ENCODE measurements around the gene GARIN5B.

Gene GARIN5B

GRCh38 chr19:55373993-55374757, 11.1 kb upstream of the GARIN5B start:
- no peaks in the 10 kb centered on the region for H3K79me2 ChIP-seq (ENCODE audit: insufficient read depth, low read length)
- H3K4me3 ChIP-seq (ENCODE audit: low read depth, low read length, poor library complexity, severe bottlenecking) = no peak overlapping the region
- H3K27me3 ChIP-seq (ENCODE audit: insufficient read depth, low read length) = peaks cover 18% of the 10 kb centered on the region; the same call in 1 of the 2 replicates
- H3F3A ChIP-seq (ENCODE audit: insufficient read depth, low read length) = no peaks in the 10 kb centered on the region
- no peaks in the 10 kb centered on the region for H4K20me1 ChIP-seq (ENCODE audit: insufficient read depth, low read length)
- no peak overlapping the region for H3K27ac ChIP-seq (ENCODE audit: low read depth, low read length, poor library complexity, severe bottlenecking)
- H3K9me3 ChIP-seq (ENCODE audit: low read length) = no peaks in the 10 kb centered on the region
- no peak overlapping the region for H2AFZ ChIP-seq (ENCODE audit: low read length)
- H3K36me3 ChIP-seq (ENCODE audit: insufficient read depth, low read length) = no peaks in the 10 kb centered on the region
- no peak for TF ChIP-seq EZH2 (IDR thresholded peaks at IDR 0.05; ENCODE audit: borderline replicate concordance, low read length)
- no peak for TF ChIP-seq CTCF (IDR thresholded peaks at IDR 0.05; ENCODE audit: low read length)
- H3K9me2 ChIP-seq (ENCODE audit: low read depth, low read length) = no peaks in the 10 kb centered on the region
- no peak overlapping the region for H3K9ac ChIP-seq (ENCODE audit: low read length)
- H3K4me1 ChIP-seq (ENCODE audit: insufficient read depth, low read length, severe bottlenecking) = peaks cover 4% of the 10 kb centered on the region
- no peak overlapping the region for H3K4me2 ChIP-seq (ENCODE audit: low read length)

- Histone ChIP-seq H3K4me3 (ENCODE audit: low read depth, low read length, poor library complexity, severe bottlenecking) (no peak overlapping the region), H3K27me3 (ENCODE audit: insufficient read depth, low read length) (peaks cover 18% of the 10 kb centered on the region; the same call in 1 of the 2 replicates), H3K36me3 (ENCODE audit: insufficient read depth, low read length) (no peaks in the 10 kb centered on the region), H3K27ac (ENCODE audit: low read depth, low read length, poor library complexity, severe bottlenecking) (no peak overlapping the region), H3F3A (ENCODE audit: insufficient read depth, low read length) (no peaks in the 10 kb centered on the region), H3K79me2 (ENCODE audit: insufficient read depth, low read length) (no peaks in the 10 kb centered on the region), H3K4me1 (ENCODE audit: insufficient read depth, low read length, severe bottlenecking) (peaks cover 4% of the 10 kb centered on the region), H3K9ac (ENCODE audit: low read length) (no peak overlapping the region), H3K9me3 (ENCODE audit: low read length) (no peaks in the 10 kb centered on the region), H3K9me2 (ENCODE audit: low read depth, low read length) (no peaks in the 10 kb centered on the region), H4K20me1 (ENCODE audit: insufficient read depth, low read length) (no peaks in the 10 kb centered on the region), H3K4me2 (ENCODE audit: low read length) (no peak overlapping the region), H2AFZ (ENCODE audit: low read length) (no peak overlapping the region)
- TF ChIP-seq EZH2 (IDR thresholded peaks at IDR 0.05; ENCODE audit: borderline replicate concordance, low read length) (no peak), CTCF (IDR thresholded peaks at IDR 0.05; ENCODE audit: low read length) (no peak)
Observed at GRCh38 chr19:55373306-55373992, 10.4 kb upstream of the GARIN5B start.

GRCh38 chr19:55372316-55373081, 9.4 kb upstream of the GARIN5B start:
- no peak overlapping the region for H2AFZ ChIP-seq (ENCODE audit: low read length)
- H3K27ac ChIP-seq (ENCODE audit: low read depth, low read length, poor library complexity, severe bottlenecking) = no peak overlapping the region
- no peaks in the 10 kb centered on the region for H3K9me2 ChIP-seq (ENCODE audit: low read depth, low read length)
- H3K4me2 ChIP-seq (ENCODE audit: low read length) = no peak overlapping the region
- H3K9me3 ChIP-seq (ENCODE audit: low read length) = no peaks in the 10 kb centered on the region
- peaks cover 4% of the 10 kb centered on the region for H3K4me1 ChIP-seq (ENCODE audit: insufficient read depth, low read length, severe bottlenecking)
- peaks cover 18% of the 10 kb centered on the region; the same call in 1 of the 2 replicates for H3K27me3 ChIP-seq (ENCODE audit: insufficient read depth, low read length)
- no peaks in the 10 kb centered on the region for H3K79me2 ChIP-seq (ENCODE audit: insufficient read depth, low read length)
- no peaks in the 10 kb centered on the region for H3F3A ChIP-seq (ENCODE audit: insufficient read depth, low read length)
- no peak overlapping the region for H3K9ac ChIP-seq (ENCODE audit: low read length)
- no peaks in the 10 kb centered on the region for H4K20me1 ChIP-seq (ENCODE audit: insufficient read depth, low read length)
- H3K36me3 ChIP-seq (ENCODE audit: insufficient read depth, low read length) = no peaks in the 10 kb centered on the region
- H3K4me3 ChIP-seq (ENCODE audit: low read depth, low read length, poor library complexity, severe bottlenecking) = no peak overlapping the region
- no peak for TF ChIP-seq CTCF (IDR thresholded peaks at IDR 0.05; ENCODE audit: low read length)
